Measurements from ENCODE around the gene PTGS1.

Gene PTGS1

GRCh38 chr9:122425087-122425486, 54.3 kb downstream of the PTGS1 start:
- H3K27ac ChIP-seq (ENCODE audit: insufficient read depth in 1 of 2, low read depth in 1 of 2, low read length in 2 of 2, poor library complexity in 1 of 2, severe bottlenecking in 2 of 2), result no peak overlapping the region
- no peaks in the 10 kb centered on the region for H3K4me1 ChIP-seq (ENCODE audit: control extremely low read depth in 1 of 4, control insufficient read depth in 4 of 4, insufficient read depth in 4 of 4, low read length in 3 of 4)
- no peaks in the 10 kb centered on the region for H3K36me3 ChIP-seq (ENCODE audit: control insufficient read depth in 4 of 4, insufficient read depth in 4 of 4, low read length in 3 of 4)
- ChIA-PET POLR2A (interaction anchor here (0.6 kb wide), 2 partner anchors 22 to 306 kb away, joined by 3 read pairs; no protein-coding TSS in a partner anchor), CTCF (interaction anchor here (1.0 kb wide), 1 partner anchor 35 kb away, joined by 3 read pairs; no protein-coding TSS in a partner anchor)
- no peaks in the 10 kb centered on the region for H3K27me3 ChIP-seq (replicated peaks in 2 of 5; ENCODE audit: control insufficient read depth in 4 of 5, insufficient read depth in 5 of 5, low read length in 4 of 5)
- DNase-seq, result no peak
- WGBS (ENCODE audit: insufficient coverage), result 0% methylated on average over 1 of the region's 2 CpGs
- peaks cover 0 to 11% (median 6%) of the 10 kb centered on the region in 5 experiments for H3K9me3 ChIP-seq (ENCODE audit: control extremely low read depth in 1 of 5, control insufficient read depth in 4 of 5, insufficient read depth in 2 of 5, low read depth in 1 of 5, low read length in 4 of 5)
- no peak overlapping the region for H3K4me3 ChIP-seq (ENCODE audit: control insufficient read depth in 1 of 7, extremely low read depth in 1 of 7, insufficient read depth in 4 of 7, low read depth in 2 of 7, low read length in 6 of 7)

GRCh38 chr9:122426723-122427122, 55.9 kb downstream of the PTGS1 start:
- POLR2A ChIA-PET, result interaction anchor here (0.5 kb wide), 1 partner anchor 141 kb away, joined by 4 read pairs; no protein-coding TSS in a partner anchor
- 88% methylated on average over 3 of the region's 3 CpGs for WGBS (ENCODE audit: insufficient coverage)

GRCh38 chr9:122442568-122442967, 71.7 kb downstream of the PTGS1 start:
- DNase-seq, result no peak
- peaks cover 0 to 11% (median 5%) of the 10 kb centered on the region in 4 experiments for H3K4me1 ChIP-seq (ENCODE audit: control extremely low read depth in 1 of 4, control insufficient read depth in 4 of 4, insufficient read depth in 4 of 4, low read length in 3 of 4)
- H3K36me3 ChIP-seq (ENCODE audit: control insufficient read depth in 4 of 4, insufficient read depth in 4 of 4, low read length in 3 of 4), result no peaks in the 10 kb centered on the region
- no peak overlapping the region for H3K4me3 ChIP-seq (ENCODE audit: control insufficient read depth in 1 of 7, extremely low read depth in 1 of 7, insufficient read depth in 4 of 7, low read depth in 2 of 7, low read length in 6 of 7)
- POLR2A ChIA-PET, result no interaction called here
- CTCF ChIA-PET, result interaction anchor here (1.5 kb wide), 1 partner anchor 20 kb away, joined by 5 read pairs; no protein-coding TSS in a partner anchor
- H3K27me3 ChIP-seq (replicated peaks in 2 of 5; ENCODE audit: control insufficient read depth in 4 of 5, insufficient read depth in 5 of 5, low read length in 4 of 5), result peaks cover 0 to 2% (median 0%) of the 10 kb centered on the region in 5 experiments
- no peak overlapping the region for H3K27ac ChIP-seq (ENCODE audit: insufficient read depth in 1 of 2, low read depth in 1 of 2, low read length in 2 of 2, poor library complexity in 1 of 2, severe bottlenecking in 2 of 2)
- WGBS (ENCODE audit: insufficient coverage), result no CpG with 5 or more reads among the region's 1 CpG
- H3K9me3 ChIP-seq (ENCODE audit: control extremely low read depth in 1 of 5, control insufficient read depth in 4 of 5, insufficient read depth in 2 of 5, low read depth in 1 of 5, low read length in 4 of 5), result peaks cover 0 to 11% (median 1%) of the 10 kb centered on the region in 5 experiments

More at GRCh38 chr9:122426723-122427122, 55.9 kb downstream of the PTGS1 start:
- H3K4me3 ChIP-seq (ENCODE audit: control insufficient read depth in 1 of 7, extremely low read depth in 1 of 7, insufficient read depth in 4 of 7, low read depth in 2 of 7, low read length in 6 of 7), result no peak overlapping the region
- H3K36me3 ChIP-seq (ENCODE audit: control insufficient read depth in 4 of 4, insufficient read depth in 4 of 4, low read length in 3 of 4), result no peaks in the 10 kb centered on the region
- H3K4me1 ChIP-seq (ENCODE audit: control extremely low read depth in 1 of 4, control insufficient read depth in 4 of 4, insufficient read depth in 4 of 4, low read length in 3 of 4), result no peaks in the 10 kb centered on the region
- CTCF ChIA-PET, result interaction anchor here (0.6 to 1.1 kb wide), 2 partner anchors 19 to 75 kb away, joined by 3 to 4 read pairs; no protein-coding TSS in a partner anchor
- no peak overlapping the region for H3K27ac ChIP-seq (ENCODE audit: insufficient read depth in 1 of 2, low read depth in 1 of 2, low read length in 2 of 2, poor library complexity in 1 of 2, severe bottlenecking in 2 of 2)
- H3K27me3 ChIP-seq (replicated peaks in 2 of 5; ENCODE audit: control insufficient read depth in 4 of 5, insufficient read depth in 5 of 5, low read length in 4 of 5), result no peaks in the 10 kb centered on the region
- DNase-seq, result no peak
- peaks cover 0 to 14% (median 3%) of the 10 kb centered on the region in 5 experiments for H3K9me3 ChIP-seq (ENCODE audit: control extremely low read depth in 1 of 5, control insufficient read depth in 4 of 5, insufficient read depth in 2 of 5, low read depth in 1 of 5, low read length in 4 of 5)

GRCh38 chr9:122444041-122444733, 73.4 kb downstream of the PTGS1 start:
- Histone ChIP-seq H3K27me3 (replicated peaks in 2 of 5; ENCODE audit: control insufficient read depth in 4 of 5, insufficient read depth in 5 of 5, low read length in 4 of 5) (peaks cover 0 to 2% (median 0%) of the 10 kb centered on the region in 5 experiments), H3K36me3 (ENCODE audit: control insufficient read depth in 4 of 4, insufficient read depth in 4 of 4, low read length in 3 of 4) (no peaks in the 10 kb centered on the region), H3K4me1 (ENCODE audit: control extremely low read depth in 1 of 4, control insufficient read depth in 4 of 4, insufficient read depth in 4 of 4, low read length in 3 of 4) (peaks cover 0 to 11% (median 5%) of the 10 kb centered on the region in 4 experiments), H3K4me3 (ENCODE audit: control insufficient read depth in 1 of 7, extremely low read depth in 1 of 7, insufficient read depth in 4 of 7, low read depth in 2 of 7, low read length in 6 of 7) (no peak overlapping the region), H3K9me3 (ENCODE audit: control extremely low read depth in 1 of 5, control insufficient read depth in 4 of 5, insufficient read depth in 2 of 5, low read depth in 1 of 5, low read length in 4 of 5) (peaks cover 0 to 13% (median 3%) of the 10 kb centered on the region in 5 experiments), H3K27ac (ENCODE audit: insufficient read depth in 1 of 2, low read depth in 1 of 2, low read length in 2 of 2, poor library complexity in 1 of 2, severe bottlenecking in 2 of 2) (no peak overlapping the region)
- ChIA-PET CTCF (interaction anchor here (1.0 to 3.0 kb wide), 4 partner anchors 19 to 346 kb away, joined by 3 to 8 read pairs (median 4); no protein-coding TSS in a partner anchor), POLR2A (no interaction called here)
- WGBS (ENCODE audit: insufficient coverage), result 100% methylated on average over 3 of the region's 5 CpGs
- DNase-seq, result no peak
